ENCODE measurements around the gene APRT.

- TF ChIP-seq, protein P1, sequence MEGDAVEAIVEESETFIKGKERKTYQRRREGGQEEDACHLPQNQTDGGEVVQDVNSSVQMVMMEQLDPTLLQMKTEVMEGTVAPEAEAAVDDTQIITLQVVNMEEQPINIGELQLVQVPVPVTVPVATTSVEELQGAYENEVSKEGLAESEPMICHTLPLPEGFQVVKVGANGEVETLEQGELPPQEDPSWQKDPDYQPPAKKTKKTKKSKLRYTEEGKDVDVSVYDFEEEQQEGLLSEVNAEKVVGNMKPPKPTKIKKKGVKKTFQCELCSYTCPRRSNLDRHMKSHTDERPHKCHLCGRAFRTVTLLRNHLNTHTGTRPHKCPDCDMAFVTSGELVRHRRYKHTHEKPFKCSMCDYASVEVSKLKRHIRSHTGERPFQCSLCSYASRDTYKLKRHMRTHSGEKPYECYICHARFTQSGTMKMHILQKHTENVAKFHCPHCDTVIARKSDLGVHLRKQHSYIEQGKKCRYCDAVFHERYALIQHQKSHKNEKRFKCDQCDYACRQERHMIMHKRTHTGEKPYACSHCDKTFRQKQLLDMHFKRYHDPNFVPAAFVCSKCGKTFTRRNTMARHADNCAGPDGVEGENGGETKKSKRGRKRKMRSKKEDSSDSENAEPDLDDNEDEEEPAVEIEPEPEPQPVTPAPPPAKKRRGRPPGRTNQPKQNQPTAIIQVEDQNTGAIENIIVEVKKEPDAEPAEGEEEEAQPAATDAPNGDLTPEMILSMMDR (IDR thresholded peaks at IDR 0.05; ENCODE audit: borderline replicate concordance, extremely low read depth, low read length, poor library complexity, severe bottlenecking): no peak
- no peak for TF ChIP-seq EZH2 (IDR thresholded peaks at IDR 0.05; ENCODE audit: borderline replicate concordance, low read depth, low read length, severe bottlenecking)
Observed at GRCh38 chr16:88839026-88839529, 27.4 kb upstream of the APRT start.
